Measurements from ENCODE around the gene TMF1.

The TMF1 gene

DNA sequence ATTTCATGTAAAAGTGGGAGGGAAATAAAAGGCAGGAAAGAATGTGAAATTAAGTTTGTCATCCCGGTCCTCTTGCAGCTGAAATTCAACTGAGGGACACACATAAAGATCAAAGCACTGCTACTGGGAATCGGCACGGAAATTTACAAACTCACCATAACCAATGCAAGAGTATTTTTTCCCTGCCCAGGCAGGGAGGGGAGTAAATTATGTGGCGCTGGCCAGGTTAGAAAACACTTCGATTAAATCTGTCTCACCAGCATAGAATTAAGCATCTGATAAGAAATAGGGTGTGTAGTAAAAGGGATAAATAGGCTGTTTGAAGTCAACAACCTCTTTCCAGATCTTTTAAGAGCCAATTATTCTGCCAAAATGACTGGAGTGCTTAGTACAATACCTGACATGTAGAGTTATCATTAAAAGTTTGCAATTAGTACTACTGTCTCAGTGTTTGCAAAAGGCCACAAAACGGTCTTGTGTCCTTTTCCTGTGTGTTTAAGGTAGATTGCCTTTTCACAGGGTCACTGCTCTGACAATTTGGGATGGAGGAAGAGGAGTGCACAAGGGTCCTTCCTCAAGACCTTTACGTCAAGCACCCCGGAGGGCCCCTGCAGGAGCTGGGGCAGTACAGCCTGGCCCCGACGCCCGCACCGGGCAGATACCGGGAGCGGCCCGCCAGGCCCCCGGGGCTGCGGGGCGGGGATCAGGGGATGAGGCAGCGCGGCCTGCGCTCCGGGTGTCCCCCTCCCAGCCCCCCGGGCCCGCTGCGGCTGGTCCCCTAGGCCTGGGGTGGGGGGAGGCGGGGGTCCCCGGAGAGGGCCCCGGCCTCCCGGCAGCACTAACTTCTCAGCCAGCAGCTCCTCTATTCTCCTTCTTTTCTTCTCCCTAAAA lies 27.4 kb upstream of the TMF1 start:
- DNase-seq: no peak

DNA sequence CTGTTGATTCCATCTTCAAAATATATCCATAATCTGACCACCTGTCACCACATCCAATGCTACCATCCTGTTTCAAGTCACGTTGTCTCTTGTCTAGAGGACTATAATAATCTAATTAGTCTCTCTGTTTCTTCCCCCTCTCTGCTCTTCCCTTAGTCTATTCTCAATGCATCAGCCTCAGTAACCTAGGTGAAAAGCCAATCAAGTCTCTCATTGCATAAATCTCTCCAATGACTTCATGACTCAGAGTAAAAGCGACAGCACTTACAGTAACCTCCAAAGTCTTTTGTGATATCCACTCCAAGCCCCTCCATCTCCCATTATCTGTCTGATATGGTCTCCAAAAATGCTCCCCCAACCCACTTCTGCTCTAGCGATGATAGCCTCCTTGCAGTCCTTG lies 20.8 kb upstream of the TMF1 start:
- DNase-seq: no peak

DNA sequence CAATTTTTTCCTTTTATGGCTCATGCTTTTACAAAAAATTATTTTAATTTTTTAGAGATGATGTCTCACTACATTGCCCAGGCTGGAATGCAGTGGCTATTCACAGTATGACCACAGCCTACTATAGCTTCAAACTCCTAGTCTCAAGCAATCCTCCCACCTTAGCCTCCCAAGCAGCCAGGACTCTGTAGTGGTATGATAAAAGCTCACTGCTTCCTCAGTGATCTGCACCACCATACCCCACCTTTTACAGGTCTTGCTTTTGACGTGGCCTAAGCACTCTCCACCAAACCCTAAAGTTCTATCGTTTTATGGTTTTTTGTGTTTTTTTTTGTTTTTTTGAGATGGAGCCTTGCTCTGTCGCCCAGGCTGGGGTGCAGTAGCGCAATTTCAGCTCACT lies 14.0 kb upstream of the TMF1 start:
- DNase-seq: no peak

DNA sequence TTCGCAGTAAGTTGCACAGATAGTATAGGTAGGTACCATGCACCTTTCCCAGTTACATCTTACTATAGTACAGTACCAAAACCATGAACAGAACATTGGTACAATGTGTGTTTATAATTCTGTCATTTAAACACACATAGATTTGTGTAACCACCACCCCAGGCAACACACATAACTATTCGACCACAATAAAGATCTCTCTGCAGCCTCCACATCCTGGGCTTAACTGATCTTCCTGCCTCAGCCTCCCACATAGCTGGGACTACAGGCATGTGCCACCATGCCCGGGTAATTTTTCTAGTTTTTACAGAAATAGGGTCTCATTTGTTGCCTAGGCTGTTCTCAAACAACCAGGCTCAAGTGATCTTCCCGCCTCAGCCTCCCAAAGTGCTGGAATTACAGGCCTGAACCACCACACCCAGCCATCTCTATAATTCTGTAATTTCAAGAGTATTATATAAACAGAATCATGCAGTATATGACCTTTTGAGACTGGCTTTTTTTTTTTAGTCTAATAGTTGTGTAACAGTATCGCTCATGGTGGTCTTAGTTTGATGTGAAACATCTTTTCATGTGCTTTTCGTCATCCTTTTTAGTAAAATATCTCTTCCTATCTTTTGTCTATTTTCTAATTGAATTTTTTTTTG lies 13.3 kb upstream of the TMF1 start:
- peak; percentile 25 for DNase-seq

DNA sequence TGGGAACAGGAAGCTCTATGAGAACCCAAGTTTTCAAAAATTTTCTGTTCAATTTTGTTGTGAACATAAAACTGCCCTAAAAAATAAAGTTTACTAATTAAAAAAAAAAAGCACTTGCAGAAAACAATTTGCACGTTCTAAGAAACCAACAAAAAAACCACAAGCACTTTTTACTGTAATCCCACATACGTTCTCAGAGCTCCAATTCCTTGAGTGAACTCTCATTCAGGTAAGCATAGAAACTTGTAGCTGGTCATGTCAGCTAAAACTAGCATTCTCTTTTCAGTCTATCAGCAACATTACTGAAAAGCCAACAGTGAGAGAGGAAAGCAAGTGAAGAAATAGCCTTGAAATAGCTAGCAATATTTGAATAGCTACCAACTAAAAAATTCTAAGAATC lies 11.5 kb upstream of the TMF1 start:
- DNase-seq: no peak

DNA sequence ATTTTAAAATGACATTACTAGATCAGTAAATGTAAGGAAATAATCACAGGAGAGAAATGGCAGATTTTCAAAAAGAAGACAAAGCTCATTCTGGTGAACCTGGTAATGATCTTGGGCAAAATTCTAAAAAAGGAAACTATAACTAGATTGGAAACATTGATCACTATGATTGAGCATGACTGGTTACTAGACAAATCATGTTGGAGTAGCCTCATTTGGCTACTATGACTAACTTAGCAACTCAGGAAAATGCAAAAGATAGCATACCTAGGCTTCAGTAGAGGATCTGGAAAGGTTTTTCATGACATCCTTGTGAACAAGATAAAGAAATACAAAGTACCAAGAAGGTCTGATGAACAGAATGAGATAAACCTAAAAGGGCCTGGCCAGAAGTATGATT lies 7.6 kb upstream of the TMF1 start:
- no peak for DNase-seq

DNA sequence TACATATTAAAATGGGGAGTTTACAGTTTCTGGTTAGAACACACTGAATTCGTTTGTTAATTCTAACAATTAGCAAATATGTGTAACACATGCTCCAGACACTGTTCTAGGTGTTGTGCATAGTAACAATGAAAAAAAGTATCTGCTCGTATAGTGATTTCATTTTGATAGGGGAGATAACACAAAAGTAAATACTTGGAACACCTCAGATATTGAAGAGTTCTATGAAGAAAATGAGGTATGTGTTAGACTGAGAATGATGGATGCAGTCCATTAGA lies 6.8 kb upstream of the TMF1 start:
- no peak for DNase-seq

DNA sequence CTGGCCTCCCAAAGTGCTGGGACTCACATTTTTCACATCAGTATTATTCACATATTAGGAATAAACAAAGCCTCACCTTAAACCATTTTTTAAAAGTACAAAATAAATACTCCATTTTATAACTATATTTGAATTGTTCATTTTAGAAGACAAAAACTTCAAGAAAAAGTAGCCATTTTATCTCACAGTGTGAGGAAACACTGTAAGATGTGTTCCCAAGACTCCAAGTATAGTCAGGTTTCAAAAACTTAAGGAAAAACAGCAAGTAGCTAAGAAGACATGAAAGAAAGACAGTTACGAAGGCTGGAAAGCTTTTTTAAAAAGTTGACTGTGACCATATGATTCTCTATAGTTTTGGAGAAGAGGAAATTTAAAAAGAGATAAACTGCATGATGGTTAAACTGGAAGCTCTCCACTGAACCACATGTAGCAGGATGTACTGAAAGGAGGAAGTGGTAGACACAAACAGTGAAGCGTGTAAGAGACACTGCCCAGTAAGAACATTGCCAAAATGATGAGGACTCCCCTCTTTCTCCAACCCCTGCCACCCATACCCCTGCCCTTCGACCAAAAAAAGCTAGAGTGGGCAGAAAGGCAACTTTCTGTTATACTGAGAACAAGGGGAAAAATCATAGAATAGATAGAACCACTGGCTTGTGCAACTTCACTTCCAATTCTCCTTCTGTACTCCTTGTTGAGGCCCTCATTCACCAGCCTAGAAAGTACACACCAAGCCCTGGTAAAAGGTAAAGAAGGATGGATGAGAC lies 6.2 kb upstream of the TMF1 start:
- no peak for DNase-seq

DNA sequence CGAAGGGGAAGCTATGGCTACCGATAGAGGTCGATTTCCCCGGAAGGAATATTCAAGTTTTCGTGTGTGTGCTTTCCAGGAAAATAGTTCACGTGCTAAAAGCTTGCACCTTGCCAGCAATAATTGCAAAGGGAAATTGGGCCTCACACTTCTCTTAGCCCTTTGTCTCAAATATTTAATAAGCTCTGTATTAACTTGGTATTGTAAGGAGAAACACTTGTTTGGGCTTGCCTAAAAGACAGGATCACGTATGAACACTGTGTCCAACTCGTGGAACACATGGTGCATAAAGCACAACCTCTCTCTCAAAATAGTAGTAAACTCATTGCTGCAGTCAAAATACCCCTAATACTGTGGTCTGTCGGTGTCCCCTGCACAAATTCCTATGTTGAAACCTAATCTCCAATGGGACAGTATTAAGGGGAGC lies 352 bp upstream of the TMF1 start:
- no peak for DNase-seq

DNA sequence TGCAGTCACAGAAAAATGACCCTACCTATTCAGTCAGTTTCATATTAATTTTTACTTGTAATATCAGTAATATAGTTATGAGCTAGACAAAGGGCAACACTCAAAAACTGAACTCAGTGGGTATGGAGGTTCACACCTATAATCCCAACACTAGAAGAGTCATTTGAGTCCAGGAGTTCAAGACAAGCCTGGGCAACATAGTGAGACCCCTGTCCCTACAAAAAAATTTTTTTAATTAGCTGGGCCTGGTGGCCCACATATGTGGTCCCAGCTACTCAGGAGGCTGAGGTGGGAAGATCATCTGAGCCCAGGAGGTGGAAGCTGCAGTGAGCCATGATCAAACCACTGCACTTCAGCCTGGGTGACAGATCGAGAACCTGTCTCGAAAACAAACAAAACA lies 3.1 kb downstream of the TMF1 start:
- no peak for DNase-seq

DNA sequence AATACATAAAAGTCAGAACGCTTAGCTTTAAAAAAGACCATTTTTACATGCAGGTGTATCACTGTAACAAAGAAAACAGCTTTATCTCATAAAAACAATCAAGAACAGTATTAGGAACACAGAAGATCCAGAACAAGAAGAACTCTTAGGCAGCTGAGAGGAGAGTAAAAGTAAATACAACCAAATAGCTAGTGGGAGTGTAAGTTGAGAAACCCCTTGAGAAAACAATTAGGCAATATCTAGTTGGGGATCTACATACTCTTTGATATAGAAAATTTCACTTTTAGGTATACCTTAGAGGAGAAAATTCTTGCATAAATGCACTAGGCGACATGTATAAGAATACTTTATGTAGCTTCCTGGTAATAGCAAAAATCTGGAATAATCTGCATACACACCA lies 7.5 kb downstream of the TMF1 start:
- no peak for DNase-seq

DNA sequence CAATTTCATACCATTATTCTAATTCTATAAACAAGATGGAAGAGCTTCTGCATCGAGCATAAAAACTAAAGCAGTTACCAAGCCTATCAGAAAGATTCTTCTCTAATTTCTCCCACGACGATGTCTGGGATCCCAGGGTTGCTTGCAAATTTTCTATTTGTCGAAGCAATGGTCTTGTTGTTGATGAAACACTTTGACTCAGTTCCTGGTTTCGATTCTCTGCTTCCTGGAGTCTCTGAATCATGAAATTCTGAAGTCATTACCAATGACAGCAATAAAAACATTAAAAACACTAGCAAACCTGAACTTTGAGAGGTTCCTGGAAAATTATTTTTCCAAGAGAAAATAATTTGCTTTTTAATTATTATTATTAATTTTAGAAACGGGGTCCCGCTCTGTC lies 18.7 kb downstream of the TMF1 start:
- peak; percentile 17 for DNase-seq

DNA sequence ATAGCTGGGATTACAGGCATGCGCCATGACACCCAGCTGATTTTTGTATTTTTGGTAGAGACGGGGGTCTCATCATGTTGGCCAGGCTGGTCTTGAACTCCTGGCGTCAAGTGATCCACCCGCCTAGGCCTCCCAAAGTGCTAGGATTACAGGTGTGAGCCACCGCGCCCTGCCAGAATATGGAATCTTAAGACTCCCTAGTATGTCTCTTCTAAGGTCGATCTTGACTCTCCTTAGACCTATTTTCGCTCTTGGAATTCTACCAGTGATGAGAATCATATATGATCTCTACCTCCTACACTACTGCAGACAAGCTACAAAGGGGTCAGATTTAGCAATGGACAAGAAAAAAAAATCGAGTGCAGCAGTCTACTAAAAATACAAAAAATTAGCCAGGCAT lies 19.4 kb downstream of the TMF1 start:
- DNase-seq: no peak

DNA sequence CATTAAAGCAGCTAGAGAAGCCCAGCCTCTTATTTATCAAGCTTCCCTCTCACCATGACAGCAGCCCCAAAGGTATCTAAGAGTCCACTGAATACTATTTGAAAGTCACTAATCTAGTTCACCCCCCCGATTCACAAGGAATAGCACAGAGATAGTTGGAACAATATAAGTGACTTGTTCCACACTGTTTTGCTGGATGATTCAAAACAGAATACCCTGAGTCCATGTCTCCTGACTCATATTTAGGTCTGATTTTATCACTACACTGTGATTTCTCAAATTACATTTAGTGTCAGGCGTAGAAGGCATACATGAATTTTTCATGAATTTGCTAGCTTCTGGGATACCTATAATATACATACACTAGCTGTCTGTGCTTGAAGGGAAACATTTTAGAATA lies 20.0 kb downstream of the TMF1 start:
- DNase-seq: no peak

DNA sequence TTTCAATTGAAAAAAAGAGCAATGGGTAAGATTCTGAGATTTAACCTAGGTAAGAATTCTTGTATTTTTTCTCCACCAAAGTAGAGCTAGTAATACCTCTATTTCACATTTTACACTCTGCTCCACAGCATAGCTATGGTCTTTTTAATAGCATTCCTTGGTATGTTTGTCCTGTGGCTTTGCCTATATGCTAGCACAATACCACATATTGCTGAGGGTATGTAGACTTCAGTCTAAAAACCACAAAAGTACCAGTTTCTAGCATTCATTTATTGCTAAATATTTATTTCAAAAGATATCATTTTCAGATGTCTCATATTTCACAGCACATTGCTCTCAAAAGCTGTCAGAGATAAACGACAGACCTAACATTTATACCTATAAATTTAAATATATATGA lies 20.5 kb downstream of the TMF1 start:
- no peak for DNase-seq

DNA sequence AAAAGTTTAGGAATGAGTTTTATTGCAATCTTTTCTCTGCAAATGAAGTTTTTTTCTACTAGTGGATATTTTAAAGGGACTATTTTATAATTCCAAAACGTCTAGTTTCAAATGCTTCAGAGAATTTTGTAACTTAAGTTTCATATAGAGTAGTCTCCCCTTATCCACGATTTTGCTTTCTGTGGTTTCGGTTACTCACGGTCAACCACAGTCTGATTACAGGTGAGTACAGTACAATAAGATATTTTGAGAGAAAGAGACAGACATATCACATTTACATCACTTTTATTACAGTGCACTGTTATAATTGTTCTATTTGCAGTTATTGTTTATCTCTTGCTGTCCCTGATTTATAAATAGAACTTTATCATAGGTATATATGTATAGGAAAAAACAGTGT lies 31.3 kb downstream of the TMF1 start:
- DNase-seq: no peak

DNA sequence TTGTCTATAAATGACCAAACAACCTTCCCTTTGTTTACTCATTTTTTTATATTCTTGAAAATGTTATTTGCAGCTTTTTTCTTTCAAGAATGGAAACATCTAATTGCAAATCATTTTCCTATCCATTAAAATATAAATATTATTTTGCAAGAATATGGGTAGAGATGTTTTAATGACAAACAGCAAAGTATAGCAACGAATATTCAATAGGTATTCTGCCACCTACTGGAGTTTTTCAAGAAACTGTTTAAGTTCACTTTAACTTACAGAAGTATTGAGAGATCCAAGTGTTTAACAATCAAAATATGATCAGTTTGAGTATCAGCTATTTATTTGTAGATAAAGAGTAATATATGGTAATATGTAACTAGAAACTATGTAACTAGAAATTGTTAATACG lies 31.7 kb downstream of the TMF1 start:
- DNase-seq: no peak

DNA sequence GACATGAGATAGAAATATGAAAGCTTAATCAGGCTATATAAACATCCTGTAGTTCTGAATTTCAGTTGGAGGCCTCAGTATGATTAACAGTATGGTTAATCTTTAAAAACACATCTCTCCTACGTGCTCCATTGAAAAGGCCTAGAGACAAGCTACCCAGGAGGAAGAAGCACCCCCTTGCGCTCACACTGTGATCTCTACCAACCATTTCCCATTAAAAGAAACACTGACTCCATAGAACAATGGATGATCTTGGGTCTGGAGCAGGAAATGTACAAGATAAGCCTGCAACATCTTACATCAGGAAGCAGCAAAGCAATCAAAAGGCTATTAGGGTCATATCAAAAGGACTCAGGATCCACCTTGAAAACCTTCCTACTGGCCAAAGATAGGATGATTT lies 35.2 kb downstream of the TMF1 start:
- no peak for DNase-seq

DNA sequence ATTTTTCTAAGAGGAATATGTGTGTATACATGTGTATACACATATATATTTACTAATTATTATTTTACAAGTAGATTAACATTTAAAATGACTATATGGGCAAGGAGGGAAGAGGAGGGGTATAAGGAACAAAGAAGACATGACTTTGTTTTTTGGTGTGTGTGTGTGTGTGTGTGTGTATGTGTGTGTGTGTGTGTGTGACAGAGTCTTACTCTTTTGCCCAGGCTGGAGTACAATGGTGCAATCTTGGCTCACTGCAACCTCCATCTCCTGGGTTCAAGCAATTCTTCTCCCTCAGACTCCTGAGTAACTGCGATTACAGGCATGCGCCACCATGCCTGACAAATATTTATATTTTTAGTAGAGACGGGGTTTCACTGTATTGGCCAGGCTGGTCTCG lies 36.0 kb downstream of the TMF1 start:
- no peak for DNase-seq

DNA sequence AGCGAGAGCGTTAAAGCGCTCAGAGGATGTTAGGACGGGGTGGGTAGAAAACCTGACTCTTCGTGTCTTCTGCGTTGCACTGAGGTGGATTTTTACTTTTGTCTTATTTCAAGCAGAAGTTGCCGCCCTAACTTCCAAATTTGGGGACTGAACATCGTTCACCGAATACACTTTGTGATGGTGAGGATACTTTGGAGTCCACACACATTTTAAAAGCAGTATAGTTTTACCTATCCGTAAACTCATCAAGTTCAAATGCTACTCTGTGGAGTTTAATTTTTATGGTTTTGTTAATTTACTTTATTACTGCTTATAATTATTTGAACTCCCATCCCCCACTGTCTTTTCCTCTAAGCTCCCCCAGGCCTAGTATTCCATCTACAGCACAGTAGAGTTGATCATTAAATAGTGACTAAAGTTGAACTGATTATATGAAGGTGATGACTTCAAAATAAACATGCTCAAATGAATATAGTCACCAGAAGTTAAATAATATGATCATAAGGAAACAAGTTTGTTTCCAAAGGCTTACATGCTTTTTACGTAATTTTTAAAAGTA lies 38.0 kb downstream of the TMF1 start:
- DNase-seq: no peak

DNA sequence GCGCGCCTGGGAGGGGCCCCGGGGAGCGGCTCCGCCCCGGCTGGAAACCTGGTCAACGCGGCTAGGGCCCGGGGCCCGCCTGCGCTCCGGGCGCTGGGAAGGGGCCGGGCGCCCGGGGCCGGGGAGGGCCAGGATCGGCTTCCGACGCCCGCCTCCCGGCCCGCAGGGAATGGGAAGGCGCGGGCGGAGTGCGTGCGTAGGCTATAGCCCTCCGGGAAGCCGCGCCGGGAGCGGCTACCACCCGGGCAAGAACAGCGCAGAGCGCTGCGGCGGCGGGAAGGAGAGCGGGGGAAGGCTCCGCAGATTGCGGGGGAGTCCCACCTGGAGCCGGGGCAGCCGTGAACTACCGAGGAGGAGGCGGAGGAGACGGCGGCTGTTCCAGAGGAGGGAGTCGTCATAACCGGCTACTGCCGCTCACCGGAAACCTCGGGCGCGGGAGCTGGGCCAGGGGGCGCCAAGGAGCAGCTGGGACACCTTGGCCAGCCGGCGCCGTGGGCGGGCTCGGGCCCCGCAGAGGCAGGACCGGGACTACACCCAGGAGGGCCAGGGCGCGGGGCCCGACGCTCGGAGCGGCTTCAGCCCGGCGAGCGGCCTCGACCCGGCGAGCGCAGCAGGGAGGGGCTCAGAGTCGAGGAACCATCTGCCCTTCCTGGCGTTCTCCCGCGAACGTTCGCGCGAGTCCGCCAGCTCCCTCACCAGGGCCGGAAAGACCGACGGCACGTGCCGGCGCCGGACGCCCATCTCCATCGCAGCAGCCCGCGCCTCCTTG lies 38.7 kb downstream of the TMF1 start, which contains the start of gene EOGT:
Gene EOGT, minus strand, starts transcription at position 432 of the 769 bp plus-strand sequence. CDS start 3,838 bp downstream, outside the sequence.
- peak; percentile 83 for DNase-seq

DNA sequence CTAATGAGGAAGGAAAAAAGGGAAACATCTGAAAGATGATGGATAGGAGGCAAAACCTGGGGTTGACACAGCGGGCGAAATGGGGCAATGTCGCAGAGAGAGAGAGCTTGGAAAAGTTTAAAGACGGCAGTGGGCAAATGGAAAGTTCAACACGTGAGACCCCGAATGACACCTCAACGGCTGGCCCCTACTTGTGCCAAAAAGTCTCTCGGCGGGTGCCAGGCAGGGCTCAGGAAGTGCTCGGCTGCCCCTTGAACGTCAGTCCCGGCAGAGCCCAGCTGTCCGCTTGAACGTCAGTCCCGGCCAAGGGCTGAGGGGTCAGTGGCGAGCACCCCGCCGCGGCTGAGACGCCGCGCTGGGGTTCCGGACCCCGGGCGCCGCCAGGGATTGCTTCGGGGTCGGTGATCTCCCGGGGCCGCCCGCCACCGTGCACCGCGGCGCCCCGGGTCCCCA lies 39.3 kb downstream of the TMF1 start:
- no peak for DNase-seq

Measured in activated naive CD4-positive, alpha-beta T cell treated with Interleukin-2 at 50 U/mL for 16 hours (primary cell).